ENCODE measurements around the gene ELFN1.

DNA sequence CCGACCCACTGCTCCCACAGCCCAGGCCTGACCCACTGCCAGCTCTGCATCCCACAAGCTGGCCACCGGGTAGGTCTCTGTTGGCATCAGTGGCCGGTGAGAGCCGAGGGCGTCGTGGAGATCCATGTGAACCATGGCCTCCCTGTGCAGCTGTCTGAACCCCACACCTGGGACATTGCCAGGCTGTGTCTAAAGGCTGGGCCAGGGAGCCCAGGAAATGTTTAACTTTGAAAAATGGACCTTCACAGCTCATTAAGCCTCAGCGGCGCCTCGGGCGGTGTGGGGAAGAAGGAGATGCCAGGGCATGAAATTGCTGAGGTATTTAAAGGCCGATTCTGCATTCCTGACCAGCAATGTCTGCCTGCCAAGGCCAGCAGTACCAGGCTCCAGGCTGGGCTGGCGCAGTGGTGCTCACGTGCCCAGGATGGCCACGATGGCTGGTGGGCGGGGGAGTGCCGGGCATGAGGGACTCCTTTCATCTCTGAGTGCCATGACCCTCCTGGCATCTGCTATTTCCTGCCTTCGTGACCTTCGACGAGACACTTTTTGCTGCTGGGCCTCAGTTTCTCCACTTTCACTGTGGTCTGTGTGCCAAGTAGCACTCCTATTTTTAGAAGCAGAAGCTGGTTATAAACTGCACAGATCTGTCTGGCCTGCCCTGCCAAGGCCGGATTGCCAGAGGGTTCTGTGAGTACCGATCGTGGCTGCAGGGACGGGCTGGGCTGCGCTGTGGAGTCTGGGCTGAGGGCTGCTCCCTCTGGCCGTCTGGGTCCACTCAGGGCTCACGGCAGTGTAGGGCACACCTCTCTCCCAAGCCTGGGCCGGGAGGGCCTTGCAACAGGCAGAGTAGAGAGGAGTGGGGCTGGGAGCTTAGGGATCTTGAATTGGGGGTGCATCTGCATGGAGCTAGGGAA, 21.8 kb downstream of the ELFN1 start:
- no peak for TF ChIP-seq GATA2 (IDR thresholded peaks at IDR 0.05; ENCODE audit: low read depth, low read length)
- no peak for TF ChIP-seq GATA3 (IDR thresholded peaks at IDR 0.05; ENCODE audit: low read depth, low read length)

All from SH-SY5Y (cell line).